Activated CD4-positive, alpha-beta T cell treated with anti-CD3 and anti-CD28 coated beads for 24 hours (primary cell): Measurements from ENCODE around the gene LMAN1.

Source experiments
- DNase-seq, 2 donors: peaks; one replicate each; pipeline ENCODE4 v3.0.0-alpha.2; 2020; ENCODE audit warnings: low read depth in 2 of 2

The LMAN1 gene

DNA sequence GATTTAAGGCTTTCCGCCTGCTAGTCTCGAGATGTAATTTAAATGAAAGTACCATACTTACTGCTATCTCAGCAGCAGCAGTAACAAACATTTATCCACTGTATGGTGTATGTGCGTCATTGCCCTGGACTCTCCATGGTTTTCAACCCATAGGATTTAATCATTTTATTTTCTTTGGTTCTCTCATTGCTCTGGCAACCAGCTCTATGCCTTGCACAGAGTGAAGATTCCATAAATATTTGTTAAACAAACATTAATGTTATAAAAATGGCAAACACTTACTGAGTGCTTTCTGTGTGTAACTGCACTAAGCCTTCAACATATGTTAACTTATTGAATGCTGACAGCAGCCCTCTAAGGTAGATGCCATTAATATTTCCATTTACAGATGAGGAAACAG lies 1.3 kb upstream of the LMAN1 start:
- no peak for DNase-seq

DNA sequence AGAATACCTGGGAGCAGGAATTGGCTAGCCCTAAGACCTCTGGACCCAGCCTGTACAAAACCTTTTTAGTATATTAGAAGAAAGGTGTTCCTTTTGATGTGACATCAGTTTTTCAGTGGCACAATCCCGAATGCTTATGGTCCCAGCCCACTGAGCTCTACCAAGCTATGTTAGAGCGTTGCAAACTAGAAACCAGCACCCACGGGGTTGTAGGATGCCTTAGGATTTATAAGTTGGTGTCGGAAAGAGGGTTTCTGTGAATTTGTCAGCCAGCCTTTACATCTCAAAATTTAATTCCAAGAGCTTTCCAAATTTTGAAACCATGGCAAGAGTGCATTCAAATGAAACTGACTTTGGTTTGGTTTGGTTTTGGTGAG lies 499 bp upstream of the LMAN1 start:
- no peak for DNase-seq

GRCh38 chr18:59358414-59358711 lies 702 bp downstream of the LMAN1 start:
- DNase-seq: no peak

DNA sequence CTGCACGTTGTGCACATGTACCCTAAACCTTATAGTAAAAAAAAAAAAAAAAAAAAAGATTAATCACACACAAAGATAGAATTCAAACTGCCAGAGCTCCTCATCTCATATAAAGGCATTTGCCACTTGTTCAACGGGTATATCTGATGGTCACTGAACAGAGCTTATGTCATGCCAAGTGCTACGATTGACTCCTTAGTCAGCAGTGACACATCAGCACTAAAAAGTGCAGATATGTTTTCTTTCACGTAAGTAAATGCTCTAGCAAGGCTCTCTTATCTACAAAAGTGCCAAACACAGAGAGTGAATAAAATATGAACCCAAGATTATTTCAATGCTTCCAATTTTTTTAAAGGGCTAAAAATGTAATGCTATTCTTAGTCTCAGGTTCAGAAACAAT lies 1.1 kb downstream of the LMAN1 start:
- no peak for DNase-seq

DNA sequence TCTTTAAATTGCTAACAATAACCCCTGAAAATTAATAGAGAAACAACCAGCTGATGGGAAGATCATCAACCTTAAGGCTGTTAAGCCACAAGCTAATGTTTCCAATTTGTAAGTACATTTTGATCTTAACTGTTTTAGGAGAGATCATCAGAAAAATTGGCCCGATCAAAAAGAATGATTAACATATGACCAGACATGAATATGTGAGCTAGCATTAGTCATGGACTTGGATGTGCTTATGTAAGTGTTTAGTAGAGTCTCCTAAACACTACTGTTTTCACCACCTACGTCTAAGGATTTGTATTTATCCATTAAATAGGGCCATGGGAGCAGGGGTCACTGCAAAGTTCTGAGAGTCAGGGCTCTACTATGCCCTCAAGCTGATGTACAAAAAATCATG lies 4.3 kb downstream of the LMAN1 start:
- DNase-seq: no peak

DNA sequence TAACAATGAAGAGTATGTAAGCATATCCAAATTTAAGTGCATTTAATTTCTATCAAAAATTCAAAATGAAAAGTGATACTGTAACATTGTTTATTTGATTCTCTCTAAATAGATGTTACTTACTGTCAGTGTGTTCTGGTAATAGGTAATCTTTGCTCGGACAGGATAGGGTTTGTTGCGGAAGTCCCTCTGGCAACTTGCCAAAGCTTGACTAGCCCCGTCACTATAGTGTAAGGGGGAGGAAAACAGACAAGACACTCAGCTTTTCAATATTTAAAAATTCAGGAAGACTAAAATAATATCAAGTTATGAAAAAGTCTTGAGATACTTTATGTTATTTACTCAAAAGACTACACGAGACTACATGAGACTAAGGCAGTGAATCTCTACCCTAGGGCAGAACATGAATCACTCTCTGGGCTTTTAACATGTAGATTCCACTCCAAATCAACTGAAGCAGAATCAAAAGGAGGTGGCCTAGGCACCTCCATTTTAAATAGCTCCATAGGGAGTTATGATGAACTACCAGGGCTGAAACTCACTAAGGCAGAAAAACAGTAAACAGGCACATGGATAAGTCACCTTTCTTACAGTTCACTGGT lies 5.9 kb downstream of the LMAN1 start:
- DNase-seq: no peak

GRCh38 chr18:59352250-59352855 lies 6.7 kb downstream of the LMAN1 start:
- DNase-seq: no peak

- no peak for DNase-seq
These were observed 13.5 kb downstream of the LMAN1 start for GRCh38 chr18:59345556-59345955.

- DNase-seq: no peak
These were observed 14.1 kb downstream of the LMAN1 start for GRCh38 chr18:59344996-59345395.

DNA sequence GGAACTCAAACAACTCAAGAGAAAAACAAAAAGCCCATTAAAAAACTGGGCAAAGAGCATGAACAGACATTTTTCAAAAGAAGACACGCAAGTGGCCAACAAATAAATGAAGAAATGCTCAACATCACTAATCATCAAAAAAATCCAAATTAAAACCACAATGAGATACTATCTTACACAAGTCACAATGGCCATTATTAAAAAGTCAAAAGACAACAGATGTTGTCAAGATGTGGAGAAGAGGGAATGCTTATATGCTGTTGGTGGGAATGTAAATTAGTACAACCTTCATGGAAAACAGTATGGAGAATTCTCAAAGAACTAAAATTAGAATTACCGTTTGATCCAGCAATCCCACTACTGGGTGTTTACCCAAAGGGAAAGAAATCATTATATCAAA lies 15.1 kb downstream of the LMAN1 start:
- DNase-seq: no peak

DNA sequence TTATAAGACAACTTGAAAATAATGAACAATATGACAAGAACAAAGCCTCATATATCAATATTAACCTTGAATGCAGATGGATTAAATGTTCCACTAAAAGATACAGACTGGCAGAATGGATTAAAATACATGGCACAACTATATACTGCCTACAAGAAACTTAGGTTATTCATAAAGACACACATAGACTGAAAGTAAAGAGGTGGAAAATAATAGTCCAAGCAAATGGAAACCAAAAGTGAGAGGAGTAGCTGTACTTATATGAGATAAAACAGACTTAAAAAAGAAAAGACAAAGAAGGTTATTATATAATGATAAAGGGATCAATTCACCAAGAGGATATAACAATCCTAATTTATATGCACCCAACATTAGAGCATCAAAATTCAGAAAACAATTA lies 18.2 kb downstream of the LMAN1 start:
- DNase-seq: no peak

DNA sequence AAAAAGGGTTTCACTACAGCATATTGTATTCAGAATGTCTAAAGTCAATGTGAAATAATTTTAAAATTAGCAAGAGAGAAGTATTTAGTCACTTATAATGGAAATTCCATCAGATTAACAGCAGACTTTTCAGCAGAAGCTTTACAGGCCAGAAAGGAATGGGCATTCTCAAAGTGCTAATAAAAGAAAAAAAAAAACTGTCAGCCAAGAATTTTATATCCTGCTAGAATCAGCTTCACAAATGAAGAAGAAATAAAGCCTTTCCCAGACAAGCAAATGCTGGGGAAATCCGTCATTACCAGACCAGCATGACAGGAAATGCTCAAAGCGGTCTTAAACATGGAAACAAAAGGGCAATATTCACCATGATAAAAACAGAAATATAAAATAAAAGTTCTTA lies 18.8 kb downstream of the LMAN1 start:
- no peak for DNase-seq

DNA sequence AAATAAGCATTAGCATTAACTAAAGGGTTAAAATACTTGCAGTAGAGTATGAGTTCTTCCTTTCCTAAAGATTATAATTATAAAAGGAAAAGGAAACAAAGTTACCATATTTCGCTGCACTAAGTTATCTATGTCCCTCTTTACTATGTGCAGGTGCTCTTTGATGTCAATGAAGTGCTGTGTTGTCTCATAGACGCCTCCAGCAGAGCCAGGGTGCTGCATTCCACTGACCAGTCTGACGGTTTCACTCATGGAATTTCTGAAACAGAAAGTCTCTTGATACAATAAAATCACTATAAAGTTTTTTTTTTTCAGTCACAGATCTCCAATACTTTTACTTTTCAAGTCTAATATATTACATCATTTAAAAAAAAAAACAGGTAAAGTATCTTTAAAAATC lies 26.1 kb downstream of the LMAN1 start:
- DNase-seq: no peak

DNA sequence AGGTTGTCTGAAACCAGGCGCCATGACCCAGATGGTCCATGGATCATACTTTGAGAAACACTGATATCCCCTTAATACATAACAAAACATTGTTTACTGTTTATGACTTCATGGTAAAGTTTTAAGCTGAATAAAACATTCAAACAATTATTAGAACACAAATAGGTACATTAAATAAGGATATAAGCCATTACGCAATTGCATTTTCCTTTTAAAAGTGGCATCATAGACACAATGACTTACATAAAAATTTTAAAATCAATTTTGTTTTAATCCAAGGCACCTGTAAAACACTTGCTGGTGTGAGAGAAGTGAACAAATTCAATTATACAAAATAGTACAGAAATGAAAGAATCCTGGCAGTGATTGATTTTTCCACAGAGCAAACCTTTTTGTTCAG lies 30.4 kb downstream of the LMAN1 start:
- DNase-seq: no peak

DNA sequence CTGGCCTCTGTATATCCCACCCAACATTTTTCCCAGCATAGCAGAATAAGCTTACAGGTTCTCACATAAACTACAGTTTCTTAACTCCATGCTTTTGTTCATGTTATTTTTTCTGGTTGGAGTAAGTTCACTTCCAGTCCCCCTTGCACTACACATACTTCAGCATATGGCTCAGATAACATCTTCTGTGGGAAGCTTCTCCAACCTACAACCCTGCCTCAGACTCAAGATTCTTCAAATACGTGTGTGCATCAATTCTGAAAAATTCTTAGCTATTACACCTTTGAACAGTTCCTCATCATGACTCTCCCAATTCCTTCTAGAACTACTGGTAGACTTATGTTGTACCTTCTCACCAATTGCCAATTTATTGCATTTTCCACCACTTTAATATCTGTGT lies 33.1 kb downstream of the LMAN1 start:
- DNase-seq: no peak

DNA sequence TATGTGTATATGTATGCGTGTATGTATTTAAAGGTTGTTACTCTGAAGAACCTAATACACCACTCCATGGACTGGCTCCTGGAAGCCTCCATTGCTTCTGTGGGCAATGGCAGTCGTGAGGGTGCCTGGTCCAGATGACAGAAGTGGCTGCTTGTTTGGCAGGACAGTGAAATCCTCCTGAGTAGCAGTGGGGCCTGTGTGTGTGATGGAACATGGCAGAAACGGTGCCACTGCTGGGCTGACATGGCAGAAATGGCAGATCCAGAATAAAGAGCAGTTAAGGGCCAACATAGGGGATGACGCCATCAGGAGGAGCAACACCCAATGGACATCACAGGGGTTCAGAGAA lies 34.5 kb downstream of the LMAN1 start:
- DNase-seq: no peak

- no peak for DNase-seq
These were observed 35.0 kb downstream of the LMAN1 start for GRCh38 chr18:59323931-59324622.

DNA sequence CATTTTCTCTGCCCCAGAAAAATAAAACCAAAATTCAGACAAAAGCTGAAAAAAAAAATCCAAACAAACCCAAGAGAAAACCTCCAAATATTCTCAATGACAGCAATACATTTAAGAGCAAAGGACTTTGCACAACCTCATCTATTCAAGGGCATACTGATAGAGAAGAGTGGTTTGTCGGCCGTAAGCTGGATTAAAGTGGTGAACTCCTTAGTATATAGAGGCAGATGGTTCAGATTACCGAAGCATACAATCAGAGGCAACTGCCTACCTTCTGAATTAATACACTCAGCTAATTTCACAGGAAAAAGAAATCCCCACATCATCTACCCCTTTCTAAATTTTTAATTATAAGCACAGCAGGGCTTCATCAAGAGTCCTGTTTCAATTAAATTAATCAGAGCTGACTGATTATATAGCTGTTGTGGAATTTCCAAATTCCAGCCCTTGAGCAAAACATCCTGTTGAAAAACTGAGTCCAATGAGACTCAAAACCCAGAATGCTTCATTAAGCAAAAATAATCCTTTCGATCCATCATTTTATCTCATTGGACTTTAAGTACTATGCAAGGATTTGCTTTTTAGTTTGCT lies 40.5 kb downstream of the LMAN1 start, which contains the start of gene CPLX4:
CPLX4 (minus strand) TSS at position 190 of the 591 bp plus-strand sequence; CDS start at position 3, 187 bp downstream.
- no peak for DNase-seq

GRCh38 chr18:59311631-59312030 lies 47.4 kb downstream of the LMAN1 start:
- no peak for DNase-seq

- no peak for DNase-seq
These were observed 50.2 kb downstream of the LMAN1 start for GRCh38 chr18:59308938-59309260.

GRCh38 chr18:59308248-59308937 lies 50.7 kb downstream of the LMAN1 start:
- DNase-seq: peak; percentile 62 to 65

GRCh38 chr18:59306640-59307039 lies 52.4 kb downstream of the LMAN1 start:
- no peak for DNase-seq

- no peak for DNase-seq
These were observed 53.8 kb downstream of the LMAN1 start for GRCh38 chr18:59305295-59305694.
